ENCODE data around the gene THEM4.

THEM4 gene

DNA sequence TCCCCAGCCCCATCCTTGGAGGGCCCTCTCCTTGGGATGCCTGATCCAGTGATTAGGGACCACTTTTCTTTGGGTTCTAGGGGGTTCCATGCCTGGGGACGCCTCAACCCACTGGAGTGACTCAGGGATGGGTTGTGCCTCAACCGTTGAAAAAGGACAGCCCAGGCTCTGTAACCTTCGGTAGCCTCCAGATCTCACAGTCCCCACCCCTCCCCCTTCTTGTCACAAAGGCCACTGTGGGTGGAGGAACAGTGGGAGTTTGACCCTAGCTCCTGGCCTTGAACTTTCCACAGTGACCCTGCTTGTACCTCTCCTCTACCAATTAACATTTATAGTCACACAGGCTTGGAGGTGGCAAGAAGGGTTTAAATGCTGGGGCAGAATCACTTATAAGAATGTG lies 75.1 kb downstream of the THEM4 start:
- no peak for DNase-seq

DNA sequence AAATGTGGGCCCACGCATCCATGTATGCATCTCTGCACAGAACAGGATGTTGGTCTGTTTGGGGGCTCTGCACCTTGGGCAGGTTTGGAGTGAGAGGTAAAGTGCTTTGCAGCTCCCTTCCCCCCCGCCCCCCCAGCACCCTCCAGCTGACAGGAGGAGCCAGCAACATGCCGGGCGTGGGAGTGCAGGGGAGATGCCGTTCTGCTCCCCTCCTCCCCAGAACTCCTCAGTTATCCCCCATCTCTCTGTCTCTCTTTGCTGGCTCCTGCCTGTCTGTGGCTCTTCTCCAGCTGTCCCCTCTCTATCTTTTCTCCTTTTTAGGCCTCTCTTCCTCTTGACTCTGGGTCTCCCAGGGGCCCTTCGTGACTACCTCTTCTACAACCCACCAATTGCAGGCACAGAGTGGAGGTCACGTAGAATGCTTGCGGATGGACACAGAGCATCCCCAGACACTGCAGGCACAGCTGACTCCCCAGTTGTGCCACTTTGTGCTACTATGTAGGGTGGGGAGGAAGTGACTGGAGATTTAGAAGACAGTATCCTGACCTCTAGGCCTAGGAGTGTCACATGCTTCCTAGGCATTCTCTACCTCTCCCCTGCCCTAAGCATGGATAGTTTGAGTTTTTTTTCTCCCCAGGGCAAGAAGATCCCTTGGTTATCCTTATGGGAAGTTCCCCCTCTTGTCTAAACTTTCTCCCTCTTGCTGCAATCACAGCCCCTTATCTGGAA lies 76.0 kb downstream of the THEM4 start:
- DNase-seq = no peak

DNA sequence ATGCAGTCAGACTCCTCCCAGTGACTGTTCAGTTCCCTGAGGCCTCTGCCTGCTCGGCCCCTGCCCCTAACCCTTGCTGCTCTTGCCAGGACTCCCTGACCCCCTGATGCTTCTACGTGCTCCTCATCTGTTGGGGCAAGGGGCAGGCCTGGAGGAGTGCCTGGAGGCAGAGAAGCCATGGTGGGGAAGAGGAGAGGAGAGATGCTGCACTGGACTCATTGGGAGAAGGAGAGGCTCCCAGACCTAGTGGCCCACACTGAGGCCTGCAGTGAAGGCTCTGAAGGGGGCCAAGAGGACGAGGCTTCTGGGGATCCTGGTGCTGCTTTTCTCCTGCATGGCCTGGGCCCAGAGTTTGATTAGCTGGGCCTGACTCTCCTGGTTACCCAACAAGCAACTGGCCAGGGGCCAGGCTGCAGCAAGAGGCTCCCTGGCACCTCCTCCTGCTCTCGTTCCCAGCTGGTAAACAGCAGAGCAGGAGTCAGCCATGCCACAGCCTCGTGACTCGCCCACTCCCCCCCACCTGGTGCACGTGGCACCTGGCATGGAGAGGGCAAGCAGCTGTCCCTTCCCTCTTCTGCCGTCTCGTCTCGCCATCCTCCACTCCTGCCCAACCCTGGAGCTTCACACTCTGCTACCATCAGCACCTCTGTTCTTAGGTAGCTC lies 76.9 kb downstream of the THEM4 start:
- no peak for DNase-seq

DNA sequence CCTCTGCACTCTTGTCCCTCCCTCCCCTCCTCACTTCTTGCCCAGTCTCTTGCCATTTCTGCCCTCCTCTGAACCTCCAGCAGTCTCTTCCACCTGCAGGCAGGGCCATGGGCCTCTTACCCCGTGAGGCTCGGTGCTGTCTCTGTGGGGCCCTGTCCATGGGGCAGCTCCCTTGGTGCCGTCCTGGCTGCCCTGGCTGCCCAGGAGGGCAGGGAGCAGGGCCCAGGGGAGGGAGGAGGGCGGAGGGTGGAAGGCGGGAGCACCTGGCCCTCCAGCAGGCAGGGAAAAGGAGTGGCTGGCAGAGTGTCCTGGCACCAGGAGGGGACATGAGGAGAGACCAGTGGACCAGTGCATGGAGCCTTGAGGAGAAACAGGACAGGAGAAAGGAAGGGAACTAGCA lies 77.7 kb downstream of the THEM4 start, which contains the start of gene RORC:
Gene RORC (minus strand): TSS at position 198 of the 400 bp plus-strand sequence. CDS start 38 bp downstream, at position 160.
- DNase-seq = no peak

DNA sequence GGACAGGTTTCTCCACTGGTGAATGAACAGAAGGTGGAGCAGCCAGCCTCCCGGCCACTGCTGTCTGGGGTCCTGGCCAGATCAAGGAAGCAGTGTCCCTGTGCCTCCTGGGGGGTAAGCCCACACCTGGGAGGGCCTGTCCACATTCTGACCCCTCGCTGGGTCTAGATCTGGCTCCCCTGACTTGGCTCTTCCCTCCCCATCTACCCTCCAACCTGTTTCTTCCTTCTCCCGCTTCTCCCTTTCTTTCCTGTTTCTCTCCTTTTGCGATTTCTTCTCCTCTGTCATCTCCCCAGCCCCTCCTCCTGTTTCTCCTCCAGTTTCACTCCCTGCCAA lies 78.1 kb downstream of the THEM4 start:
- DNase-seq = no peak

DNA sequence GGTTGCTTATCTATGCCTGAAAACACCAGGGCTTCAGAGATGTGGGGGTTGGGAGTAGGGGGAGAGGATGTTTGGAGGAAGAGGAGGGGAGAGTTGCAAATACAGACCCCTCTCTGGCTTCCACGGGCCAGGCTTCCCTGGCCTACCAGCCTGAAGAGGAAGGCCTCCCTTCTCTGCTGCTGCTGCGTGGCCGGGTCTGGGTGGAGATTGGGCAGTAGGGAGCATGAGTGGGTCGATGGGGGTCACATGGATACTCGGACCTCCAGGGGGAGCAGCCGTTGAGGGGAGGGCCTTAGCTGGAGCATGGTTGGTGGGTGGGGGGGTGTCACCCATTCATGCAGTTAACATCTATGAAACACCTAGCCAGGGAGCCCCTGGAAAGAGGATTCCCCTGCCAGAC lies 79.3 kb downstream of the THEM4 start:
- DNase-seq = no peak

DNA sequence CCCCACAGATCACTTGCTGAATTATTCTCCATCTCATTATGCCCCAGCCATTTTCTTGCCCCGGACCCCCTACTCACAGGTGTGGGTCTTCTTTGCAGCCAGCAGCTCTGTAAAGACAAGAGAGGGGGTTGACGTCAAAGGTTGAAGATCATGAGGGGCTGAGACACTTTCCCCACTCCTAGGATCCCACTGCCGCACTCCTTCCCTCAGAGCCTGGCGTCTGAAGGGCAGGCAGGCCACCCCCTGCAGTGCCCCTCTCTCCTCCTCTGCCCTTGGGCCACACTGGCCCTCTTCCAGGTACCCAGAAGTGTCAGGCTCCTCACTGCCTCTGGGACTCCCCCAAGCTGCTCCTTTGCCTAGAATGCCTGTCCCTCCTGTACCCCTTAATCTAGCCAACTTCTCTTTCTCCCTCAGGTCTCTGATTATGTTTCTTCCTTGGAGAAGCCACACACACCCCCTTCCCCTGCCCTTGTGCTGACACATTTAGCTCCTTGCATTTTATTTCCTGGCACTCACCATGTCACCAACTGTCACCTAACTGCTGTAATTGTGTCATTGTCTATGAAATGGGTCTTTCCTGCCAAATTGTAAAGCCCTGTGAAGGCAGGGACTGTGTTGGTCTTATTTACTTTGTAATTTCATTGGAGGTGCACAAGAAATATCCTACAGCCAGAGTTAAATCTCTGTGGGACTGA lies 79.8 kb downstream of the THEM4 start:
- DNase-seq = no peak

DNA sequence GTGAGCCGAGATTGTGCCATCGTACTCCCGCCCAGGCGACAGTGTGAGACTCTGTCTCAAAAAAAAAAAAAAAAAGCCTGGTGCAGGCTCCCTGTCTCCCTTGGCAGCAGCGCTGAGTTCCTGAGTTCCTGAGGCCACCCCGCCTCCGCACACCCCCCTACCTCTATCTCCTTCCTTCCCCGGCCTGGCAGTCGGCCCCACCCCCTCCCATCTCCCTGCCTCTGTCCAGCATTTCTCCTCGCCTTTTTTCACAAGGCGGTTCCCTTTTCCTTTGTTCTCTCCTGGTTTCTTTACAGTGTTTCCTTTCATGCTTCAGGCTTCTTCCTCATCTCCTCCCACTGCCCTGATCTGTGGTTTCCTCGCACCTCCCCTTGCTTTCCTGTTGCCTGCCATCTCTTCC lies 80.4 kb downstream of the THEM4 start:
- DNase-seq = no peak

DNA sequence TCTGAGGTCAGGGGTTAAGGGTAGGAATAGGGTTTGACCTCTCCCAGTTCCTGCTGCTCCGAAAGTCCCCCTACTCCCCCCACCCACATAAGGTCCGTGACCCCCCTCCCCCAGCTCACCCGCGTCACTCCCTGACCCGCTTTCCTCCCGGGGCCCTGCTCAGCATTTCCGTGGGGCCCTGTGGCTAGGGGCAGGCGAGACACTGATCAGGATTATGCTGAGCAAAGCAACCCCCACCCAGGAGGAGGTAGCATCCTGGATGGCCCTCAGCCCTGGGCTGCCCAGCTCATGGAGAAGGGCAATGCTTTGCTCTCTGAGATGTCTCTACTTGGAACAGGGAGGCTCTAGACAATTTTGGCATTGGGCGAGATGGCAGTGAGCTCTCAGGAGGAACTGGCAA lies 81.5 kb downstream of the THEM4 start:
- no peak for DNase-seq

DNA sequence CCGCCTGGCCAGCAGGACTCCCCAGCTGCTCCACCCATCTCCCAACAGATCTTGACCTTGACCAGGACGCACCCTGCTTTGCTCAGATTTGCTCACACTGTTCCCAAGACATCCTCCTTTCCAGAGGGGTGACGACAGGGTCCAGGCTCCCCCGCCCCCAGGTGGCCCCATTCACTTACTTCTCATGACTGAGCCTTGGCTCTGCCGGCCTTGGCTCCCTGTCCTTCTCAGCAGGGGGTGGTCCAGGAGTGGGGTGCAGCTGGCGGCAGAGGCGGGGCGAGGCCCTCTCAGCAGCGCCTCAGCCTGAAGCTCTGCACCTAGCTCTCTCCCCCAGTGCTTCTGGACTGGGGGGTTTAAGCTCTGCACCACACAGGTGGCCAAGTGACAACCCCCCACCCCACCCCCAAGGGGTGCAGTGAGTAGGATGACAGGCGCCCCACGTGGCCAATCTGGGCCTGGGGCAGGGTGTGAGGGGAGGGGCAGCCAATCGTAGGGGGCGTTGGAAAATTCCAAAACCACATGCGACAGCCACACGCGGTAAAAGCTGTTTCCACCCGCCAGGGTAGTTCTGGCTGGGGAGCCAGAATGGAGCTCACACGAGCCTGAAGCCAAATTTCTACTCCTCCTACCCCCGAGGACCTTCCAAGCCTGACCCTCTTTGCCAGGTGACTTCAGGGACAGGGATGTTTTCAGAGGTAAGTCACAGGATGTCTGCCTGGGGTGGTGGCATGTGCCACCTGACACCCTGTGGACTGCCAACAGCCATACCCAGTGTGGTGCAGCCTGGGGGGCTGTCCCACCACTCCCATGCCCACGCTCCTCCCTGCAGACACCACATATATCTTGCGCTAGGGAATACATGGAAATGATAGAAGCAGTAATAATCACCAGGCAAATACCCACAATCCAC lies 83.3 kb downstream of the THEM4 start:
- no peak for DNase-seq

DNA sequence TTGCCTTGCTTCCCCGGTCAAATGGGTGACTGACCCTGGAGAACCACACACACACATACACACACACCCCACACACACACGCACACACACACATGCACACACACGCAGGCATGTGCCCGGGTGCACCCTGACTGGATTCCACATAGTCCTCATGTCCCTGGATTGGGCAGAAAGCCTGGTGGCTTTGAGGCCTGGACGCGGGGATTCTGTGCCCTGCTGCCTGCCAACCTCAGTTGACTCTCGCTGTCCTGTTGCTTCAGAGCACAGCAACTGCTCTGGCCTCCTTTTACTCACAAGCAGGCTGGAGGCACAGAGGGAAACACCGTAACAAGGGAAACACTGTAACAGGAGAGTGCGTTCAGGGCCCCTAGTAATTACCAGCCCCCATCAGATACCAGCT lies 84.1 kb downstream of the THEM4 start:
- no peak for DNase-seq
